C4-2B (cell line): ENCODE data around the gene ISY1.
"Not testable (repeated sequence)": the region's sequence is repeated elsewhere in the genome, so short reads cannot be mapped to it uniquely, and the experiment has no call there.

Source experiments
- H3K27ac ChIP-seq: fragments of 450-650 bp; 2 replicates; pipeline ENCODE4 v1.5.1; 2017
- ZFX ChIP-seq: fragments of 450-650 bp; IDR thresholded peaks from 2 replicates; pipeline ENCODE4 v1.6.1; 2017
- TF ChIP-seq, protein P1 (sequence below): fragments of 450-650 bp; conservative IDR thresholded peaks from 2 replicates; pipeline ENCODE4 v1.5.1; 2017; ENCODE audit warnings: mild to moderate bottlenecking

Gene ISY1

DNA sequence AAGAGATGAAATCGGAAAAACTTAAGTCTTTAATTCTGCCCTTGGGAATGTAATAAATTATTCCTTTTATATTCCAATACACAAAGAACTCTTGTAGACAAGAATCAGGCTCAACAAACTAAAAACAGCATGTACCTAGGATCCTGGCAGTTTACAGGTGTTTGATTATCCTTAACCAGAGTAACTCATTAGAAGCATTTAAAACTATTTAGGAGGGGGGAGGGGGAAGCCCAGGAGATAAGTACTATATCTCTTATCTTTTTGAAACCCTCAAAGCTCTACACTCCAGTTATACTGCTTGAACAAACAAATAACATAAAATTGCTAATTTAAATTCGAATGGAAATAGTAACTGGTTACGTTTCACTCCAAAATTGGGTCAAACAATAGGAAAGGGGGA lies 21.0 kb upstream of the ISY1 start:
- H3K27ac ChIP-seq, result no peak overlapping the region; the same call in 1 of the 2 replicates
- TF ChIP-seq ZFX, result no peak
- TF ChIP-seq, protein P1, sequence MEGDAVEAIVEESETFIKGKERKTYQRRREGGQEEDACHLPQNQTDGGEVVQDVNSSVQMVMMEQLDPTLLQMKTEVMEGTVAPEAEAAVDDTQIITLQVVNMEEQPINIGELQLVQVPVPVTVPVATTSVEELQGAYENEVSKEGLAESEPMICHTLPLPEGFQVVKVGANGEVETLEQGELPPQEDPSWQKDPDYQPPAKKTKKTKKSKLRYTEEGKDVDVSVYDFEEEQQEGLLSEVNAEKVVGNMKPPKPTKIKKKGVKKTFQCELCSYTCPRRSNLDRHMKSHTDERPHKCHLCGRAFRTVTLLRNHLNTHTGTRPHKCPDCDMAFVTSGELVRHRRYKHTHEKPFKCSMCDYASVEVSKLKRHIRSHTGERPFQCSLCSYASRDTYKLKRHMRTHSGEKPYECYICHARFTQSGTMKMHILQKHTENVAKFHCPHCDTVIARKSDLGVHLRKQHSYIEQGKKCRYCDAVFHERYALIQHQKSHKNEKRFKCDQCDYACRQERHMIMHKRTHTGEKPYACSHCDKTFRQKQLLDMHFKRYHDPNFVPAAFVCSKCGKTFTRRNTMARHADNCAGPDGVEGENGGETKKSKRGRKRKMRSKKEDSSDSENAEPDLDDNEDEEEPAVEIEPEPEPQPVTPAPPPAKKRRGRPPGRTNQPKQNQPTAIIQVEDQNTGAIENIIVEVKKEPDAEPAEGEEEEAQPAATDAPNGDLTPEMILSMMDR, result no peak

DNA sequence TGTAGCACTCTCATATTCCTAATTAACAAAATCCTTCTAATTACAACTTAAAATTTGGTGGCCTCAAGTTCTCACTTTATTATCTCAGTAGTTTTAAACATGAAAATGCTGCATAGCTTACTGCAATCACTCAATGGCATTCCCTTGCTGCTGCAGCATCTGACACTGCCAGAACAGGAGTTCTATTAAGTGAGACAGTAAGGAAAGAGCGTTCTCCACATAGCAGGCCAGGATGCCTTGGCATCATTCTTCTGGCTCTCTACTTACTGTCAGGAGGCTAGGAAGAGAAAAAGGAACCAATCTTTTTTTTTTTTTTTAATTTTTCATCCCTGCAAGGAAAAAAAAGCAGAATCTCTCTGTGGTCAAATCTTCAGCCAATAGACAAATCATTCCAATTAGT lies 19.6 kb upstream of the ISY1 start:
- peak overlapping the region; percentile 40; the same call in 1 of the 2 replicates for H3K27ac ChIP-seq
- TF ChIP-seq ZFX, result no peak
- TF ChIP-seq, protein P1, result no peak

DNA sequence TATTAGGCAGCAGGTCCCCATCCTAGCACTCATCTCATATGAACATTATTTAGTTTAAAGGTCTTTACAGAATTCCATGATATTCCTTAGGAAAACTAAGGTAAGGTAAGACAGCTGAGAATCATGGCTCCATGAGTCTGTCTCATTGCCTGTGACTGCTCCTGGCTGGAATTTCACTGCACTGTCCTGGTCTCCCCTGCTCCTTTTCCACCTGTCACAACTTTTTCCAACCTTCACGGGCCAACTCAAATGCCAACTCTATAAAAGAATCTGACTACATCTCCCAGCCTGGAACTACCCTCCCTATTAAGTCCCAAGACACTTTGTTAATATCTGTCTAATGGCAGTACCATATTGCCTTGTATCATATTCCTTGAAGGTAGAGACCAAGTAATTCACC lies 15.2 kb upstream of the ISY1 start:
- TF ChIP-seq ZFX, result no peak
- TF ChIP-seq, protein P1, result no peak
- H3K27ac ChIP-seq, result no peak overlapping the region

DNA sequence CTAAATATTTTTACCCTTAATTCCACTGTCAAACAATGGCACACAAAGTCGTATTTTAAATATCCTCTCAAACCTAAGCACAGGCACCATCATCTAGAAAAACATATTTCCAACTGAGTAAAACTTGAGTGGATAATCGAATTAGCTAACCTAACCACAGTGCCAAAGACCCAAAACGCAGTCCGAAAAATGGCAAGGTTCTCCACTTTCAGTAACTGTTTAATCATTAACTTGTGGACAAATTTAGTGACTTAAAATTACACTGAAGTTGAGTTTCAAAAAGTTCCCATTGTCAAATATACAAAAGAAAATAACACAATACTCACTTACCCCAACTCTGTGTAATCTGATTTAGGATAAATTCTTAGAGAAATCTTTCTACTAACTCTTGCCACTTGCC lies 12.9 kb upstream of the ISY1 start:
- no peak overlapping the region for H3K27ac ChIP-seq
- TF ChIP-seq, protein P1, result no peak
- no peak for TF ChIP-seq ZFX

DNA sequence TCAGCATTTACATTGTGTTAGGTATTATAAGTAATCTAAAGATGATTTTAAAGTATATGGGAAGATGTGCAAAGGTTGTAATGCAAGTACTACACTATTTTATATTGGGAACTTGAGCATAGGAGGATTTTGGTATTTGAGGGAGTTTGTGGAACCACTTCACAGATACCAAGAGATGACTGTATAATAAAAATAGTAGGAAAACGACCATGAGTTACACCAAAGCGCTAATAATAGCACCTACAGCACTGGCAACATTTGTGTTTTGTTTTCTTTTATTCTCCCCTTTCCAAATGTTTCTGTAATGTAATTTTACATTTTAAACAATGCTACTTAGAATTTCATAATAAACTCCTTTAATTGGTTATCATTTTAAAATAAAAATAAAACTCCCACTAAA lies 12.3 kb upstream of the ISY1 start:
- no peak overlapping the region for H3K27ac ChIP-seq
- TF ChIP-seq, protein P1, result no peak
- no peak for TF ChIP-seq ZFX

DNA sequence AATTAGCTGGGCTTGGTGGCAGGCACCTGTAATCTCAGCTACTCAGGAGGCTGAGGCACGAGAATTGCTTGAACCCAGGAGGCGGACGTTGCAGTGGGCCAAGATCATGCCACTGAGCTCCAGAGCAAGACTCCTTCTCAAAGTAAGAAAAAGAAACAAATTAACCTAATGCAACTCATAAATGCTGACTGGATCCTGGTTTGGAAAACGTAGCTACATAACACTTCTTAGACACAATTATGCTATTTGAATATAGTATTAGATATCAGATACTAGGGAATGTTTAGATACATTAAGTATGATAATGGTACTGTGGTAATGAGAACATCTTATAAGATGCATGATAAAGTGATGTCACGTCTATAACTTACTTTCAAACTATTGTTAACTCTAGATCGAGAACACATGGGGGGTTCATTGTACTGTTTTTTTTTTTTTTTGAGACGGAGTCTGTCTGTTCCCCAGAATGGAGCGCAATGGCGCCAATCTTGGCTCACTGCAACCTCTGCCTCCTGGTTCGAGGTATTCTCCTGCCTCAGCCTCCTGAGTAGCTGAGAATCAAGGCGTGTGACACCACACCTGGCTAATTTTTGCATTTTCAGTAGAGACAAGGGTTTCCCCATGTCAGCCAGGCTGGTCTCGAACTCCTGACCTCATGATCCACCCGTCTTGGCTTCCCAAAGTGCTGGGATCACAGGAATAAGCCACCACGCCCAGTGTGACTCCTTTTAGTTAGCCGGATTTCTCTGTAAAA lies 5.9 kb upstream of the ISY1 start:
- no peak overlapping the region for H3K27ac ChIP-seq
- TF ChIP-seq, protein P1, result no peak
- TF ChIP-seq ZFX, result no peak

DNA sequence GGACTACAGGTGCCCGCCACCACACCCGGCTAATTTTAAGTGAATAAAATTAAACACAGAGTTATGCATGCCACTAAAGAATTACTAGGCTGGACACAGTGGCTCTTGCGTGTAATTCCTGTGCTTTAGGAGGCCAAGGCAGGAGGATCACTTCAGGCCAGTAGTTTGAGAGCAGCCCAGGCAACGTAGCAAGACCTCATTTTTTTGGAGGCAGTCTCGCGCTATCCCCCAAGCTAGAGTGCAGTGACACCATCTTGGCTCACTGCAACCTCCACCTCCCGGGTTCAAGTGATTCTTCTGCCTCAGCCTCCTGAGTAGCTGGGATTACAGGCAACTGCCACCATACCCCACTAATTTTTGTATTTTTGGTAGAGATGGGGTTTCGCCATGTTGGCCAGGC lies 4.7 kb upstream of the ISY1 start:
- not testable (repeated sequence) for H3K27ac ChIP-seq

DNA sequence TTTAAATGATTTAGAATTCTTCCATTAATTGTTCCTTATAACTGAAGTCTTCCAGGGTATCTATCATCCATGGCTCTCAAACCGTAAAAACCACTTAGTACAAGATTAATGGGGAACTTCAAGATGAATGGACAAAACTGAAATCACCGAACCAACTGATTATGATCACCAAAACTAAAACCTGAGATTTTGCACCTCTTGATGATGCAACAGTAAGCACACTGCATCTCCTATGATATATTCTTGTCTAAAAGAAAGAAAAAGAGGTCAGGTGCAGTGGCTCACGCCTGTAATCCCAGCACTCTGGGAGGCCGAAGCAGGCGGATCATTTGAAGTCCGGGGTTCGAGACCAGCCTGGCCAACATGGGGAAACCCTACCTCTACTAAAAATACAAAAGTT lies 3.6 kb upstream of the ISY1 start:
- TF ChIP-seq, protein P1, result no peak
- no peak for TF ChIP-seq ZFX

More for the DNA sequence above, 3.6 kb upstream of the ISY1 start:
- H3K27ac ChIP-seq, result no peak overlapping the region
